PC-3 (cell line): ENCODE measurements around the gene ERBB4.

Experiments
- EZH2 ChIP-seq: fragments of 300-600 bp; sonication (generic); IDR thresholded peaks from one replicate; pipeline ENCODE4 v1.6.1; 2017; ENCODE audit warnings: antibody characterized with exemption, mild to moderate bottlenecking, low read length; ENCODE audit not compliant: unreplicated experiment
- EZH2phosphoT487 ChIP-seq: fragments of 300-600 bp; sonication (generic); IDR thresholded peaks from 2 replicates; pipeline ENCODE4 v1.6.1; 2018; ENCODE audit warnings: mild to moderate bottlenecking, antibody characterized with exemption, low read length, borderline replicate concordance
- TF ChIP-seq, protein P1 (sequence below): fragments of 300-600 bp; sonication (generic); conservative IDR thresholded peaks from 2 replicates; pipeline ENCODE4 v1.5.1; 2017; ENCODE audit warnings: antibody characterized with exemption, low read depth, mild to moderate bottlenecking, low read length

DNA sequence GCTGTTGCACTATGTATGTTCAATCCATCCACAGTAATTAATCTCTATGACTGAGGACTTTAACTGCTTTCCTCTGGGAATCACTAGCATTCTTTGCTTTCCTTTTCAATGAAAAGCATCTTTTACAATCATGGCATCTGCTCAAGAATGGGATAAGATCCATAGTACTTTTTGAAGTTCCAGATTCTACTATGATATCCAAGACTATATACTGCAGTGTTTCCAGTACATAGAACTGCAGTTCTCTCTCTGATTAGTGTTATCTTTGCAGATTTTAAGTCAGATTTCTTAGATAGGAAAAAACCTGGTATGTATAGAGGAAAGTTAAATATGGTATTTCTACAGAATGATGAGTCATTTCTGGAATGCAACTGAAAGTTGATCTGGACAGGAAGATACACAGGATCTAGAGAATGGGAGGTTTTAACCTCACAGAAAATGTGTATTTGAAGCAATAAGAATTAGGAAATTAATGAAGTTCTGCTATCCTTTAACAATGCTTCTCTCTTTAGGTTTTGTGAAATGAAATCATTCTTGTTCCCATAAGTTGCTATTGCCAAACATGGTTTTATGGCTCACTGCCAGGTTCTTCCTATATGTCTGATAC lies 670.7 kb downstream of the ERBB4 start:
- TF ChIP-seq, protein P1, sequence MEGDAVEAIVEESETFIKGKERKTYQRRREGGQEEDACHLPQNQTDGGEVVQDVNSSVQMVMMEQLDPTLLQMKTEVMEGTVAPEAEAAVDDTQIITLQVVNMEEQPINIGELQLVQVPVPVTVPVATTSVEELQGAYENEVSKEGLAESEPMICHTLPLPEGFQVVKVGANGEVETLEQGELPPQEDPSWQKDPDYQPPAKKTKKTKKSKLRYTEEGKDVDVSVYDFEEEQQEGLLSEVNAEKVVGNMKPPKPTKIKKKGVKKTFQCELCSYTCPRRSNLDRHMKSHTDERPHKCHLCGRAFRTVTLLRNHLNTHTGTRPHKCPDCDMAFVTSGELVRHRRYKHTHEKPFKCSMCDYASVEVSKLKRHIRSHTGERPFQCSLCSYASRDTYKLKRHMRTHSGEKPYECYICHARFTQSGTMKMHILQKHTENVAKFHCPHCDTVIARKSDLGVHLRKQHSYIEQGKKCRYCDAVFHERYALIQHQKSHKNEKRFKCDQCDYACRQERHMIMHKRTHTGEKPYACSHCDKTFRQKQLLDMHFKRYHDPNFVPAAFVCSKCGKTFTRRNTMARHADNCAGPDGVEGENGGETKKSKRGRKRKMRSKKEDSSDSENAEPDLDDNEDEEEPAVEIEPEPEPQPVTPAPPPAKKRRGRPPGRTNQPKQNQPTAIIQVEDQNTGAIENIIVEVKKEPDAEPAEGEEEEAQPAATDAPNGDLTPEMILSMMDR = no peak
- TF ChIP-seq EZH2phosphoT487 (no peak), EZH2 (no peak)
